ENCODE results near the gene TLCD4.
A peak's percentile ranks its signal among the peaks of the same experiment; 100 is the strongest.

Gene TLCD4

GRCh38 chr1:95117207-95118066, at the start of gene TLCD4:
TSS of gene TLCD4 (plus strand) at chr1:95117355. CDS start at chr1:95143902, 26,547 bp downstream.
- Histone ChIP-seq H3K9me3 (ENCODE audit: insufficient read depth, low read length) (no peaks in the 10 kb centered on the region), H3K79me2 (ENCODE audit: low read length) (no peaks in the 10 kb centered on the region), H2AFZ (ENCODE audit: low read depth, low read length) (peak within 1 kb of the TSS; percentile 99), H4K20me1 (ENCODE audit: insufficient read depth, low read length) (no peaks in the 10 kb centered on the region), H3K4me2 (ENCODE audit: low read length) (peak within 1 kb of the TSS; percentile 93), H3K27me3 (ENCODE audit: low read depth, low read length) (peaks cover 6% of the 10 kb centered on the region; the same call in 1 of the 2 replicates), H3K4me3 (ENCODE audit: low read length) (peak within 1 kb of the TSS; percentile 97), H3K36me3 (replicated peaks; ENCODE audit: low read depth, low read length) (no peaks in the 10 kb centered on the region), H3K27ac (ENCODE audit: low read length) (peak within 1 kb of the TSS; percentile 52), H3K4me1 (ENCODE audit: low read length) (peaks cover 30% of the 10 kb centered on the region), H3K9ac (ENCODE audit: low read length) (peak within 1 kb of the TSS; percentile 80)
- no peak for TF ChIP-seq CTCF (IDR thresholded peaks at IDR 0.05; ENCODE audit: low read depth, low read length)
- TF ChIP-seq EZH2phosphoT487 (IDR thresholded peaks at IDR 0.05; ENCODE audit: low read depth) = no peak

- no peak overlapping the region for H3K9ac ChIP-seq (ENCODE audit: low read length)
- H3K79me2 ChIP-seq (ENCODE audit: low read length) = no peaks in the 10 kb centered on the region
- no peaks in the 10 kb centered on the region for H4K20me1 ChIP-seq (ENCODE audit: insufficient read depth, low read length)
- H2AFZ ChIP-seq (ENCODE audit: low read depth, low read length) = no peak overlapping the region
- H3K27ac ChIP-seq (ENCODE audit: low read length) = no peak overlapping the region
- no peak overlapping the region for H3K4me2 ChIP-seq (ENCODE audit: low read length)
- H3K9me3 ChIP-seq (ENCODE audit: insufficient read depth, low read length) = no peaks in the 10 kb centered on the region
- peaks cover 6% of the 10 kb centered on the region for H3K4me1 ChIP-seq (ENCODE audit: low read length)
- no peaks in the 10 kb centered on the region for H3K36me3 ChIP-seq (replicated peaks; ENCODE audit: low read depth, low read length)
- H3K4me3 ChIP-seq (ENCODE audit: low read length) = no peak overlapping the region
- TF ChIP-seq CTCF (IDR thresholded peaks at IDR 0.05; ENCODE audit: low read depth, low read length) = no peak
- TF ChIP-seq EZH2phosphoT487 (IDR thresholded peaks at IDR 0.05; ENCODE audit: low read depth) = no peak
- no peaks in the 10 kb centered on the region for H3K27me3 ChIP-seq (ENCODE audit: low read depth, low read length)
Measured at GRCh38 chr1:95067568-95067967, 49.6 kb upstream of the TLCD4 start.

- no peak for TF ChIP-seq EZH2phosphoT487 (IDR thresholded peaks at IDR 0.05; ENCODE audit: low read depth)
- TF ChIP-seq CTCF (IDR thresholded peaks at IDR 0.05; ENCODE audit: low read depth, low read length) = no peak
Measured at GRCh38 chr1:95068956-95069709, 48.0 kb upstream of the TLCD4 start.

GRCh38 chr1:95069710-95070093, 47.5 kb upstream of the TLCD4 start:
- no peak overlapping the region for H2AFZ ChIP-seq (ENCODE audit: low read depth, low read length)
- no peak overlapping the region for H3K27ac ChIP-seq (ENCODE audit: low read length)
- H3K4me3 ChIP-seq (ENCODE audit: low read length) = no peak overlapping the region
- H4K20me1 ChIP-seq (ENCODE audit: insufficient read depth, low read length) = no peaks in the 10 kb centered on the region
- no peaks in the 10 kb centered on the region for H3K79me2 ChIP-seq (ENCODE audit: low read length)
- H3K4me1 ChIP-seq (ENCODE audit: low read length) = peaks cover 10% of the 10 kb centered on the region
- no peak overlapping the region for H3K9ac ChIP-seq (ENCODE audit: low read length)
- no peaks in the 10 kb centered on the region for H3K27me3 ChIP-seq (ENCODE audit: low read depth, low read length)
- no peak overlapping the region for H3K4me2 ChIP-seq (ENCODE audit: low read length)
- no peaks in the 10 kb centered on the region for H3K36me3 ChIP-seq (replicated peaks; ENCODE audit: low read depth, low read length)
- no peaks in the 10 kb centered on the region for H3K9me3 ChIP-seq (ENCODE audit: insufficient read depth, low read length)
- TF ChIP-seq CTCF (IDR thresholded peaks at IDR 0.05; ENCODE audit: low read depth, low read length) (no peak), EZH2phosphoT487 (IDR thresholded peaks at IDR 0.05; ENCODE audit: low read depth) (no peak)

More at GRCh38 chr1:95068956-95069709, 48.0 kb upstream of the TLCD4 start:
- Histone ChIP-seq H3K79me2 (ENCODE audit: low read length) (no peaks in the 10 kb centered on the region), H3K4me3 (ENCODE audit: low read length) (no peak overlapping the region), H4K20me1 (ENCODE audit: insufficient read depth, low read length) (no peaks in the 10 kb centered on the region), H3K27ac (ENCODE audit: low read length) (no peak overlapping the region), H3K9ac (ENCODE audit: low read length) (no peak overlapping the region), H2AFZ (ENCODE audit: low read depth, low read length) (no peak overlapping the region), H3K36me3 (replicated peaks; ENCODE audit: low read depth, low read length) (no peaks in the 10 kb centered on the region), H3K27me3 (ENCODE audit: low read depth, low read length) (no peaks in the 10 kb centered on the region), H3K9me3 (ENCODE audit: insufficient read depth, low read length) (no peaks in the 10 kb centered on the region), H3K4me2 (ENCODE audit: low read length) (no peak overlapping the region), H3K4me1 (ENCODE audit: low read length) (peaks cover 10% of the 10 kb centered on the region)
